BLaER1 (cell line): Measurements from ENCODE around the gene MITF.

ENCODE experiments used
- H3K27ac ChIP-seq: shearing (Covaris generic); formaldehyde crosslinking; 2 replicates; pipeline ENCODE4 v1.8.1; 2022
- H3K27me3 ChIP-seq: shearing (Covaris generic); formaldehyde crosslinking; 2 replicates; pipeline ENCODE4 v1.8.1; 2022
- H3K36me3 ChIP-seq: shearing (Covaris generic); formaldehyde crosslinking; 2 replicates; pipeline ENCODE4 v1.8.1; 2022
- H3K4me1 ChIP-seq: shearing (Covaris generic); formaldehyde crosslinking; 2 replicates; pipeline ENCODE4 v1.8.1; 2022
- H3K4me2 ChIP-seq: shearing (Covaris generic); formaldehyde crosslinking; 2 replicates; pipeline ENCODE4 v1.8.1; 2022
- H3K4me3 ChIP-seq: shearing (Covaris generic); formaldehyde crosslinking; 2 replicates; pipeline ENCODE4 v1.8.1; 2022
- H3K9ac ChIP-seq: shearing (Covaris generic); formaldehyde crosslinking; 2 replicates; pipeline ENCODE4 v1.8.1; 2022
- H3K9me3 ChIP-seq: shearing (Covaris generic); formaldehyde crosslinking; 2 replicates; pipeline ENCODE4 v1.8.1; 2022
- H4K20me1 ChIP-seq: shearing (Covaris generic); formaldehyde crosslinking; 2 replicates; pipeline ENCODE4 v1.8.1; 2022
- Cebpa-rat ChIP-seq: shearing (Covaris generic); IDR thresholded peaks from 2 replicates; pipeline ENCODE4 v1.8.1; 2022

Gene MITF

GRCh38 chr3:69880069-69880640, 140.9 kb downstream of the MITF start:
- no peaks in the 10 kb centered on the region for H4K20me1 ChIP-seq
- H3K4me3 ChIP-seq: no peak overlapping the region
- H3K27me3 ChIP-seq: no peaks in the 10 kb centered on the region
- no peak overlapping the region for H3K9ac ChIP-seq
- no peak overlapping the region for H3K4me2 ChIP-seq
- no peak overlapping the region for H3K27ac ChIP-seq
- TF ChIP-seq Cebpa-rat: no peak
- H3K9me3 ChIP-seq: no peaks in the 10 kb centered on the region
- no peaks in the 10 kb centered on the region for H3K4me1 ChIP-seq
- no peaks in the 10 kb centered on the region for H3K36me3 ChIP-seq

- Histone ChIP-seq H3K9ac (no peak overlapping the region), H3K4me2 (no peak overlapping the region), H4K20me1 (no peaks in the 10 kb centered on the region), H3K36me3 (no peaks in the 10 kb centered on the region), H3K4me1 (no peaks in the 10 kb centered on the region), H3K9me3 (no peaks in the 10 kb centered on the region), H3K27ac (no peak overlapping the region), H3K4me3 (no peak overlapping the region), H3K27me3 (no peaks in the 10 kb centered on the region)
- TF ChIP-seq Cebpa-rat: no peak
These were observed 141.8 kb downstream of the MITF start for GRCh38 chr3:69881051-69881450.

- no peaks in the 10 kb centered on the region for H3K36me3 ChIP-seq
- no peak for TF ChIP-seq Cebpa-rat
- H3K4me2 ChIP-seq: no peak overlapping the region
- H3K9ac ChIP-seq: no peak overlapping the region
- H3K27ac ChIP-seq: no peak overlapping the region
- H3K4me1 ChIP-seq: no peaks in the 10 kb centered on the region
- no peaks in the 10 kb centered on the region for H3K27me3 ChIP-seq
- no peak overlapping the region for H3K4me3 ChIP-seq
- no peaks in the 10 kb centered on the region for H4K20me1 ChIP-seq
- no peaks in the 10 kb centered on the region for H3K9me3 ChIP-seq
These were observed 142.6 kb downstream of the MITF start for GRCh38 chr3:69881756-69882428.

- no peaks in the 10 kb centered on the region for H3K9me3 ChIP-seq
- no peaks in the 10 kb centered on the region for H3K36me3 ChIP-seq
- H3K27me3 ChIP-seq: no peaks in the 10 kb centered on the region
- TF ChIP-seq Cebpa-rat: no peak
- H3K9ac ChIP-seq: no peak overlapping the region
- no peaks in the 10 kb centered on the region for H3K4me1 ChIP-seq
- H3K4me2 ChIP-seq: no peak overlapping the region
- H3K27ac ChIP-seq: no peak overlapping the region
- no peaks in the 10 kb centered on the region for H4K20me1 ChIP-seq
- H3K4me3 ChIP-seq: no peak overlapping the region
These were observed 143.3 kb downstream of the MITF start for GRCh38 chr3:69882560-69882959.

GRCh38 chr3:69888040-69888942, 149.0 kb downstream of the MITF start:
- Histone ChIP-seq H3K9me3 (no peaks in the 10 kb centered on the region), H3K4me1 (no peaks in the 10 kb centered on the region), H3K4me3 (no peak overlapping the region), H4K20me1 (no peaks in the 10 kb centered on the region), H3K36me3 (no peaks in the 10 kb centered on the region), H3K9ac (no peak overlapping the region), H3K27ac (no peak overlapping the region), H3K27me3 (no peaks in the 10 kb centered on the region), H3K4me2 (no peak overlapping the region)
- no peak for TF ChIP-seq Cebpa-rat

- H3K9me3 ChIP-seq: no peaks in the 10 kb centered on the region
- H3K27ac ChIP-seq: no peak overlapping the region
- no peak overlapping the region for H3K4me2 ChIP-seq
- no peak overlapping the region for H3K9ac ChIP-seq
- H4K20me1 ChIP-seq: no peaks in the 10 kb centered on the region
- H3K36me3 ChIP-seq: no peaks in the 10 kb centered on the region
- H3K27me3 ChIP-seq: no peaks in the 10 kb centered on the region
- H3K4me3 ChIP-seq: no peak overlapping the region
- no peak for TF ChIP-seq Cebpa-rat
- no peaks in the 10 kb centered on the region for H3K4me1 ChIP-seq
These were observed 149.7 kb downstream of the MITF start for GRCh38 chr3:69888943-69889315.

- H3K4me1 ChIP-seq: no peaks in the 10 kb centered on the region
- H3K27me3 ChIP-seq: no peaks in the 10 kb centered on the region
- no peaks in the 10 kb centered on the region for H3K9me3 ChIP-seq
- H3K27ac ChIP-seq: no peak overlapping the region
- no peak for TF ChIP-seq Cebpa-rat
- H3K9ac ChIP-seq: no peak overlapping the region
- H3K4me2 ChIP-seq: no peak overlapping the region
- H3K36me3 ChIP-seq: no peaks in the 10 kb centered on the region
- H4K20me1 ChIP-seq: no peaks in the 10 kb centered on the region
- no peak overlapping the region for H3K4me3 ChIP-seq
These were observed 150.8 kb downstream of the MITF start for GRCh38 chr3:69890084-69890483.

GRCh38 chr3:69890691-69891090, 151.4 kb downstream of the MITF start:
- TF ChIP-seq Cebpa-rat: no peak
- H3K4me2 ChIP-seq: no peak overlapping the region

GRCh38 chr3:69892706-69893105, 153.4 kb downstream of the MITF start:
- no peak for TF ChIP-seq Cebpa-rat

More at GRCh38 chr3:69890691-69891090, 151.4 kb downstream of the MITF start:
- H3K27ac ChIP-seq: no peak overlapping the region
- H3K27me3 ChIP-seq: no peaks in the 10 kb centered on the region
- H3K9me3 ChIP-seq: no peaks in the 10 kb centered on the region
- no peaks in the 10 kb centered on the region for H4K20me1 ChIP-seq
- H3K9ac ChIP-seq: no peak overlapping the region
- H3K36me3 ChIP-seq: no peaks in the 10 kb centered on the region
- H3K4me1 ChIP-seq: no peaks in the 10 kb centered on the region
- H3K4me3 ChIP-seq: no peak overlapping the region

GRCh38 chr3:69893274-69893673, 154.0 kb downstream of the MITF start:
- no peaks in the 10 kb centered on the region for H3K9me3 ChIP-seq
- no peaks in the 10 kb centered on the region for H3K36me3 ChIP-seq
- no peaks in the 10 kb centered on the region for H4K20me1 ChIP-seq
- no peak overlapping the region for H3K4me2 ChIP-seq
- H3K4me1 ChIP-seq: no peaks in the 10 kb centered on the region
- no peaks in the 10 kb centered on the region for H3K27me3 ChIP-seq
- TF ChIP-seq Cebpa-rat: no peak
- H3K9ac ChIP-seq: no peak overlapping the region
- no peak overlapping the region for H3K27ac ChIP-seq
- no peak overlapping the region for H3K4me3 ChIP-seq

More at GRCh38 chr3:69892706-69893105, 153.4 kb downstream of the MITF start:
- no peaks in the 10 kb centered on the region for H3K4me1 ChIP-seq
- H3K36me3 ChIP-seq: no peaks in the 10 kb centered on the region
- no peaks in the 10 kb centered on the region for H3K27me3 ChIP-seq
- no peak overlapping the region for H3K4me3 ChIP-seq
- H3K9me3 ChIP-seq: no peaks in the 10 kb centered on the region
- H3K9ac ChIP-seq: no peak overlapping the region
- no peak overlapping the region for H3K27ac ChIP-seq
- no peak overlapping the region for H3K4me2 ChIP-seq
- H4K20me1 ChIP-seq: no peaks in the 10 kb centered on the region
